Adipocyte (in vitro differentiated cells): ENCODE results near the gene KIAA0040.
A peak's percentile ranks its signal among the peaks of the same experiment; 100 is the strongest.

Experiments used
- DNase-seq: peaks from one replicate; pipeline ENCODE4 v3.0.0-alpha.2; 2015; ENCODE audit warnings: low read depth
- H3K27me3 ChIP-seq: replicated peaks from 2 replicates; pipeline ENCODE4 v1.7.0; 2013; ENCODE audit warnings: mild to moderate bottlenecking, low read length, moderate library complexity; ENCODE audit not compliant: control insufficient read depth, insufficient read depth
- H3K36me3 ChIP-seq: 2 replicates; pipeline ENCODE4 v1.7.0; 2013; ENCODE audit warnings: low read length, mild to moderate bottlenecking, moderate library complexity; ENCODE audit not compliant: control insufficient read depth, insufficient read depth, severe bottlenecking
- H3K4me1 ChIP-seq: 2 replicates; pipeline ENCODE4 v1.7.0; 2013; ENCODE audit warnings: mild to moderate bottlenecking, low read length, moderate library complexity; ENCODE audit not compliant: control insufficient read depth, insufficient read depth
- H3K4me3 ChIP-seq: 2 replicates; pipeline ENCODE4 v1.7.0; 2013; ENCODE audit warnings: mild to moderate bottlenecking, low read length, moderate library complexity
- H3K9ac ChIP-seq: 2 replicates; pipeline ENCODE4 v1.7.0; 2013; ENCODE audit warnings: mild to moderate bottlenecking, low read length, moderate library complexity
- H3K9me3 ChIP-seq: 2 replicates; pipeline ENCODE4 v1.7.0; 2013; ENCODE audit warnings: mild to moderate bottlenecking, low read length, moderate library complexity; ENCODE audit not compliant: control insufficient read depth

KIAA0040 gene

DNA sequence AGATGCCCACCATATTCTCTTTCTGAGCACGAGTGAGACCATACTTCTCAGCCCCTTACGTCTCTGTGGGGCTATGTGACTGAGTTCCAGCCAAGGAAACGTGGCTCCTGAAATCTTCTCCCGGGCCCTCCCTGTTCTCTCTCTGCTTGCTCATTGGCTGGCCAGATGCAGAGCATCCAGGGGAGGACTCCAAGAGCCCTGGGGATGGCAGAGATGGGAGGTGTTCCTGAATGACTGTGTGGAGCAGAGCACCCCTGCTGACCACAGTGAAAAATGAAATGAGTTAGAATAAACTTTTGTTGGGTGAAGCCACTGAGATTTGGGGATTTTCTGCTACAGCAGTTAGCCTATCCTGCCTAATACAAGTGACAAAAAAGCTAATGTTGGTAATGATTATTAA is 23.8 kb downstream of the KIAA0040 start:
- peaks cover 11% of the 10 kb centered on the region for H3K36me3 ChIP-seq
- no peak overlapping the region for H3K4me3 ChIP-seq
- H3K27me3 ChIP-seq = peaks cover 9% of the 10 kb centered on the region
- H3K9me3 ChIP-seq = no peaks in the 10 kb centered on the region
- no peak overlapping the region for H3K9ac ChIP-seq
- DNase-seq = no peak
- no peaks in the 10 kb centered on the region for H3K4me1 ChIP-seq

- no peak overlapping the region for H3K9ac ChIP-seq
- no peaks in the 10 kb centered on the region for H3K4me1 ChIP-seq
- H3K27me3 ChIP-seq = peaks cover 9% of the 10 kb centered on the region
- no peaks in the 10 kb centered on the region for H3K9me3 ChIP-seq
- peaks cover 11% of the 10 kb centered on the region for H3K36me3 ChIP-seq
- no peak overlapping the region for H3K4me3 ChIP-seq
- DNase-seq = no peak
Observed at GRCh38 chr1:175167861-175168260, 24.7 kb downstream of the KIAA0040 start.

DNA sequence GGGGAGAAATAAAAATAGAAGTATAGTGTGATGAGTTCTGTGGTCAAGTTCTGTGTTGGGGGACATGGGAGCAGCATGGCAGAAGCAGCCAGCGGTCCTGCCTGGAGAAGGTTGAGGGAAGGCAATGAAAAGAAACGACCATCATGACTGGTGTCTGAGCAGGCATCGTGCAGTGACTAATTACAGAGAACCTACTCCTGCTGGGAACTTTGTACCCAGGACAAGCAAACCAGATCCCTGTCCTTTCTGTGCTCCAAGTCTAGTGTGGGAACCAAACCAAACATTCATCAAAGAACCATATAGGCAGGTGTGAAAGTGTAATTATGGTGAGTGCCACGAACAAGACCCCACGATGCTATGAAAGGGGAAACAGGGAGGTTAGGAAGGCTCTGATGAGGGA is 25.8 kb downstream of the KIAA0040 start:
- Histone ChIP-seq H3K4me3 (no peak overlapping the region), H3K36me3 (peaks cover 11% of the 10 kb centered on the region)

DNA sequence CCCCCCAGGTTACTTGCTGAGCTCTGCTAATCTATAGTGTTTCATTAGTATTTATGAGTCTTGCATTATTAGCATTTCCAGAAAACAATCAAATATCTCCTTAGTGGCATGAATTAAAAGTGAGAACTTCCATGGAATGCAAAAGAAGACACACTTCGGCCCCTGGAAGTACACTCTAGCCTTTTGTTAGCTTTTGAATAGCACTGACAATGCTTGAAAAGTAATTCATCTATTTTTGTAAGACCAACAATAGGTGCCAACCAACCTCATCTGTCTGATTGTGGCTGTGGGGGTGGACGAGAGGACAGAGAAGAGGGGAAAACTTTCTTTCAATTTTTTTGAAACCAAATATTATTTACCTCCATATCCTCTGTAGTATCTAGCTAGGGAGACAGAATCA is 27.8 kb downstream of the KIAA0040 start:
- peaks cover 20% of the 10 kb centered on the region for H3K36me3 ChIP-seq
- H3K9me3 ChIP-seq = no peaks in the 10 kb centered on the region
- peaks cover 9% of the 10 kb centered on the region for H3K27me3 ChIP-seq
- H3K4me1 ChIP-seq = no peaks in the 10 kb centered on the region
- DNase-seq = no peak
- no peak overlapping the region for H3K4me3 ChIP-seq
- H3K9ac ChIP-seq = no peak overlapping the region

More for the DNA sequence above, 25.8 kb downstream of the KIAA0040 start:
- H3K9me3 ChIP-seq = no peaks in the 10 kb centered on the region
- H3K4me1 ChIP-seq = no peaks in the 10 kb centered on the region
- peaks cover 9% of the 10 kb centered on the region for H3K27me3 ChIP-seq
- H3K9ac ChIP-seq = no peak overlapping the region
- DNase-seq = no peak

- Histone ChIP-seq H3K4me3 (no peak overlapping the region), H3K9me3 (no peaks in the 10 kb centered on the region), H3K4me1 (no peaks in the 10 kb centered on the region), H3K27me3 (peaks cover 9% of the 10 kb centered on the region), H3K36me3 (peaks cover 21% of the 10 kb centered on the region), H3K9ac (no peak overlapping the region)
- no peak for DNase-seq
Observed at GRCh38 chr1:175163702-175164101, 28.9 kb downstream of the KIAA0040 start.

DNA sequence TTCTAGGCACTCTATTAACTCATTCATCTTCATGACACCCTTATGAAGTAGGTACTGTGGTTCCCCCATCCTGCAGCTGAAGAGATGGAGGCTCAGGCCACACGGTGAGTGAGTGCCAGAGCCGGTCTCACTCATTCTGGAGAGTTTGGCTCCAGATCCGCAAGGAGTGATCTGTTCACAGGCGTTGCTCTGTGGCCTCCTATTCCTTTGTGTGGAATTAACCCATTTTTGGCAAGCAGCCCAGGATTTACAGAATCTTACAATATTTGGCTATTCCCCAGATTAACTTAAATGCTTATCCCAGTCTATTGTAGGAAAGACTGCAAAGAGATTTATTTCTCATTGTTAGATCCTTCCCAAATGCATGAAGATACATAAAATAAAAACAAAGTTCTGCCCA is 29.6 kb downstream of the KIAA0040 start:
- H3K27me3 ChIP-seq = peaks cover 9% of the 10 kb centered on the region
- no peaks in the 10 kb centered on the region for H3K9me3 ChIP-seq
- no peaks in the 10 kb centered on the region for H3K4me1 ChIP-seq
- H3K9ac ChIP-seq = no peak overlapping the region
- DNase-seq = no peak
- peaks cover 18% of the 10 kb centered on the region for H3K36me3 ChIP-seq
- H3K4me3 ChIP-seq = no peak overlapping the region

DNA sequence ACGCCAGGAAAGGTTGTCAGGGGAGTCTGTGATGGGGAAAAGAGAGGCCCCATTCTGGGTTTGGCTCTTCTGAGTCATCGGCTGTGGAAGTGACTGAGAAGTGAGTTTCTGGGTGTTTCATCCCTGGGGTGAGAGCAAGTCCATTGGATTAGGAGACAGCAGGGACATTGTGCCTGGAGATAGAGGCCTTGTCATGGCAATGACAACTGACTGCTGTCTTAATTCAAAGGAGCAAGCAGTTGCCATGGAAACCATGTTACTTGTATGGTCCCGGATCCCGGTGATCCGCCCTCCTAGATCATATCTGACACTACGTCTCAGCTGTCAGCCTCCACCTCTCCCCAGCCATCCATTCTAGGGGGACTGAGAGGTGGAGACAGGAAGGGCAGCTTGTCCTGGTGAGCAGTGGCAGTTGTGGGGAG is 34.4 kb downstream of the KIAA0040 start:
- no peak overlapping the region for H3K4me3 ChIP-seq
- no peak overlapping the region for H3K9ac ChIP-seq
- DNase-seq = no peak
- peaks cover 5% of the 10 kb centered on the region for H3K4me1 ChIP-seq
- peaks cover 15% of the 10 kb centered on the region for H3K36me3 ChIP-seq
- H3K9me3 ChIP-seq = no peaks in the 10 kb centered on the region
- H3K27me3 ChIP-seq = peaks cover 10% of the 10 kb centered on the region

DNA sequence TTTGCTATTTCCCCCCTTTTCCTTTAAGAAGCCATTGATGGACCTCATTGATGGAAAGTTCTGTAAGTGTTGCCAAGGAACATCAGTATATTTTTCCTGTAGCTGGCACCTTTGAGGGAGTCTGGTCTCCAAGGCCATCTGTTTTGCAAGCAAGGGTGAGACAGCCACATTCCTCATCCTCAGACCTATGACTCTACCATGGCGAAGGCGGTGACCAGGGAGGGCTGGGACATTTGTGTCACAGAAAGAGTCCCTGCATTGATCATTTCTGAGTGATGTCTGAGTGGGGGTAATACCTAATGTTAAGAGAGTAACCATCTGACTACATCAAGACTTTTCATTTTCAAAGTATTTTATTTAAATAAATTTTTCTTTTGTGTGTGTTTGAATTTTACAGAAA is 35.4 kb downstream of the KIAA0040 start:
- DNase-seq = no peak
- Histone ChIP-seq H3K9me3 (no peaks in the 10 kb centered on the region), H3K27me3 (peaks cover 17% of the 10 kb centered on the region), H3K4me1 (peaks cover 5% of the 10 kb centered on the region), H3K4me3 (no peak overlapping the region), H3K9ac (no peak overlapping the region), H3K36me3 (peaks cover 15% of the 10 kb centered on the region)

- Histone ChIP-seq H3K9ac (no peak overlapping the region), H3K36me3 (peaks cover 14% of the 10 kb centered on the region), H3K4me1 (peaks cover 5% of the 10 kb centered on the region), H3K9me3 (no peaks in the 10 kb centered on the region), H3K4me3 (no peak overlapping the region), H3K27me3 (peaks cover 17% of the 10 kb centered on the region)
- DNase-seq = no peak
Observed at GRCh38 chr1:175155936-175156335, 36.6 kb downstream of the KIAA0040 start.

DNA sequence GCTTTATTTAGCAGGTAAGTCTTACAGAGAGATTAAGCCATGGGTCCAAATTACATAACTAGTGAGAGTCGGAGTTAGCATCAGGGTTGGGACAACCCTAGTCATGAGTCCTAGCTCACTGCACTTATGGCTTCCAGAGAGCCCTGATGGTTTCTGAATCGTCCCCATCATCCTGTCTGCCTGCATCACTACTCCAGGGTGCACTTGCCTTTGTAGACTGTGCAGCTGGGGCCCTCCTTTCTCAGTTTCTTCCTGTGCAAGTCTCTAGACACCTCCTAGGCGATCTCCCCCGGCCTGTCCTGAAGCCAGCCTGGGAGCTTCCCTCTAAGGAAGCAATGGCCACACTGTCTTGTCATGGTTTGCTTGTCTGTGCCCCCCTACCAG is 37.1 kb downstream of the KIAA0040 start:
- H3K9me3 ChIP-seq = no peaks in the 10 kb centered on the region
- peaks cover 17% of the 10 kb centered on the region for H3K27me3 ChIP-seq
- H3K36me3 ChIP-seq = peaks cover 9% of the 10 kb centered on the region
- H3K4me3 ChIP-seq = no peak overlapping the region
- H3K4me1 ChIP-seq = peaks cover 9% of the 10 kb centered on the region
- H3K9ac ChIP-seq = no peak overlapping the region
- DNase-seq = no peak

DNA sequence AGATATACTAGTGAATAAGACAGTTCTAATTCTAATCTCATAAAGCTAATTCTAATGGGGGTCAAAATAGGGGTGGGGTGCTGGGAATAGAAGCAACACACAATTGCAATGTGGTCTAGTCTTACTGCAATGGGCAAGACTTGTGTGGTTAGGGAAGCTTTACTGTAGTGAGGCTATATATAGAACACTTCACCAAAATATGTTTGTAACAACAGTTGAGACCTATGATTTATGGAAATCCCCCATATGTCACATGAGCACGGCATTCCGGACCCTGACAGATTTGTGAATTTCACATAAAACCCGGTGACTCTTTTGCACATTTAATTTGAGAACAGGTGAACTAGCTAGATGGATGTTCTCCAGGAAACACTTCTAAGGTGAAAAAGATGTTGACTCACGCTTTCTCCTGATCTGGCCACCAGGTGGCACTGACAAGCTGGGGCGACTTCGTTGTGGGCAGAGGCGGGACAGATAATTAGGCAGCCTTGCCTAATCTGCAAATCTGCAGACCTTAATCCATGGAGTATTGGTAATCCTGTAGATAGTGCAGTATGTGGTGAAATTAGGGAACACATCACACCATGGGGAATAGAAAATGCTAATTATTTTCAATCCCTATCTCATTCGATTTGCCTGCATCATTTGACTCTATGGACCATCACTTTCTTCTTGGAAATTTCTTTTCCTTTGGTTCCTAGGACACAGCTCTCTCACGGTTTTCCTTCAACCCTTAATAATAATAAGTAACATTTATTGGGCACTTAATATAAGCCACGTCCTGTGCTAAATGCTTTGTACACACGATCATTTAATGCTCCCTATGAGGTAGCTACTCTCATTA is 37.7 kb downstream of the KIAA0040 start:
- Histone ChIP-seq H3K9ac (no peak overlapping the region), H3K9me3 (no peaks in the 10 kb centered on the region), H3K4me3 (no peak overlapping the region), H3K27me3 (peaks cover 17% of the 10 kb centered on the region), H3K4me1 (peaks cover 15% of the 10 kb centered on the region), H3K36me3 (peaks cover 3% of the 10 kb centered on the region)
- DNase-seq = peak; percentile 77
